T-helper 22 cell (primary cell): ENCODE data around the gene MAP2K3.

Source experiments
- DNase-seq: peaks from one replicate; pipeline ENCODE4 v3.0.0-alpha.2; 2020; ENCODE audit warnings: low read depth

Gene MAP2K3

GRCh38 chr17:21351366-21352065, 67.0 kb downstream of the MAP2K3 start:
- DNase-seq: no peak

- DNase-seq: no peak
These were observed 67.9 kb downstream of the MAP2K3 start for GRCh38 chr17:21352221-21352980.

DNA sequence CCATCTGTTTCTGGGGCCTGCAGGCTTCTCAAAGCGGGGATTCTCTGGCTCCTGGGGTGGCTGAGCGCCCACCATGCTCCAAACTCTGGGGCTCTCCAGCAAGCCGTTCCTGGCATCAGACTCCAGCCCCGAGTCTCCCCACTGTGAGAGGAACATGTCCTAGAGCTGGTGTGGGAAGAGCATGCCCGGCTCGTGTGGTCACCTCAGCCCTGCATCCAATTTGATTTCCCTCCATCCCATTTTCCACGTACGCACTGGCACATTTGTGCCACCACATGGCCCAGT, 68.4 kb downstream of the MAP2K3 start:
- no peak for DNase-seq

- no peak for DNase-seq
These were observed 69.0 kb downstream of the MAP2K3 start for GRCh38 chr17:21353326-21354010.

GRCh38 chr17:21354796-21355385, 70.4 kb downstream of the MAP2K3 start:
- no peak for DNase-seq

GRCh38 chr17:21355586-21355985, 71.1 kb downstream of the MAP2K3 start:
- DNase-seq: no peak

DNA sequence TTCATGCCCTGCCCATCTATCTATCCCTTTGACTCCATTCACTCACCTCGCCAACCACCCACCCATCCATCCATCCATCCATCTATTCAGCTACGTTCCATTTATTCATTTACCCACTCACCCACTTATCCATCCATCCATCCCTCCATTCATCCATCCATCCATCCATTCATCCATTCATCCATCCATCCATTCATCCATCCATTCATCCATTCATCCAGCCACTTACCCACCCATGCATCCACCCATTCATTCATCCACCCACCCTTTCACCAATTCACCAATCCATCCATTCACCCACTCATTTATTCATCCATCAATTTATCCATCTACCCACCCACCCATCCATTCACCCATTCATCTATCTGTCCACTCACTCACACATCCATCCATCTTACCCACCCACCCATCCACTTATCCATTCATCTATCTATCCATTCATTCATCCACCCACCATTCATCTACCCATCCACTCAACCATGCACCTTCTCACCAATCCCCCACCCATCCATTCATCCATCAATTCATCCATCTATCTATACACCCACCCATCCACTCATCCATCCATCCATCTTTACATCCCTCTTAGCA, 72.1 kb downstream of the MAP2K3 start:
- DNase-seq: no peak

DNA sequence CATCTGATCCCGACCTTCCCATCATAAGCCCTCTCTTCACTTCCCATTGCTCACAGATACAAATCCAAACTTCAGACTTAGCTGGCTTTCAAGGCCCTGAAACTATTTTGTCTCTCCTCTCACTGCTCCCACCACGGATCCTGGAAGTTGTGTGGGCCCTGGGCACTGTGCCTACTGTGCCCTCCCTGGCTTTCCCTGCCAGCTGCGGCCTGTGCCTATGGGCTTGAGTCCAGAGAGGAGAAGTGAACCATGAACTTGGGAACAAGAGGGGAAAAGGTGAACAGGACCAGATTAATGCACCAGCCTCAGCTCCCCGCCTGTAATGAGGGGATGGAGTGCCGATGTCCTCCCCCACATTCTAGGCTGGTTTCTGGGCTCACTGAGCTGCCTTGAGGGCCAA, 72.8 kb downstream of the MAP2K3 start:
- no peak for DNase-seq

DNA sequence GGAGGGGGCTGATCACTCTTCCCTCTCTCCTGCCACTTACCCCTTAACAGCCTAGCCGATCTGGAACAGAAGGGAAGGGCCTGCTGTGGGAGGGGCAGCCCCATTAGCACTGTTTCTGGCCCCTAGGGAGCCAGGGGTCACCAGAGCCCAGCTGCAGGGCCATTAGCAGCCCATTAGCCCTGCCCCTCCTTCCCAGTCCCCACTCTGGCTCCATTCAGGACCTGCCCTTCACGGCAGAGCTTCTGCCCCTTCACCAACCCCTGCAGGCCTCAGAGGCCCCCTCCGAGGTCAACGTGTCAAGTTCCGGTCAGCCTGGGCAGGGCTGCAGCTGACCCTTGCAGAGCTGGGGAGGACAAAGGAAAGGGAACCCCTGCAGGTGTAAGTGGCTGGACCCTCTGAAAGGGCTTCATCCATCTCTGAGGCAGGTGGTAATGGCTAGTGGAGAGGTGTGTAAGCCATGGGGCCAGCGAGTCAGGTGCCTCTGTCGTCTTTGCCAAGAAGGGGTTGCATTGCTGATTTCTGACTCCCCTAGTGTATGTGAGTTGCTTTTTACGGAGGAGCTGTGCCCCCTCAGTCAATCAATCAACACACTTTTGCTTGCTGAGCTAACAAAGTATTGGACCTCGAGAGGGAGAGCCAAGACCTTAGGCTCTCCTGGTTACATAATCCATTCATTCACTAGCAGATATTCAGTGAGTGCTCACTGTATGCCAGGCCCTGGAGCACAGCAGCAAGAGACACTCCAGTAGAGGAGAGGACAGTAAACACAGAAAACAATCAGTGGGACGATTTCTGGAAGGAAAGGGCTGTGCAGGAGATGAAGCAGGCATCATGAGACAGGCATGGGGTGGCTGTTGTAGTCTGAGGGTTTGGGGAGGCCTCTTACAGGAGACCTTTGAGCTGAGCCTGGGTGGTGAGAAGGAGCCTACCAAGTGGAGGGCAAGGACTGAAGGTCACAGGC, 73.5 kb downstream of the MAP2K3 start:
- no peak for DNase-seq

GRCh38 chr17:21358682-21359482, 74.4 kb downstream of the MAP2K3 start:
- DNase-seq: no peak

- no peak for DNase-seq
These were observed 75.0 kb downstream of the MAP2K3 start for GRCh38 chr17:21359483-21359840.

GRCh38 chr17:21360048-21360447, 75.5 kb downstream of the MAP2K3 start:
- no peak for DNase-seq

- DNase-seq: no peak
These were observed 76.7 kb downstream of the MAP2K3 start for GRCh38 chr17:21361020-21361809.

DNA sequence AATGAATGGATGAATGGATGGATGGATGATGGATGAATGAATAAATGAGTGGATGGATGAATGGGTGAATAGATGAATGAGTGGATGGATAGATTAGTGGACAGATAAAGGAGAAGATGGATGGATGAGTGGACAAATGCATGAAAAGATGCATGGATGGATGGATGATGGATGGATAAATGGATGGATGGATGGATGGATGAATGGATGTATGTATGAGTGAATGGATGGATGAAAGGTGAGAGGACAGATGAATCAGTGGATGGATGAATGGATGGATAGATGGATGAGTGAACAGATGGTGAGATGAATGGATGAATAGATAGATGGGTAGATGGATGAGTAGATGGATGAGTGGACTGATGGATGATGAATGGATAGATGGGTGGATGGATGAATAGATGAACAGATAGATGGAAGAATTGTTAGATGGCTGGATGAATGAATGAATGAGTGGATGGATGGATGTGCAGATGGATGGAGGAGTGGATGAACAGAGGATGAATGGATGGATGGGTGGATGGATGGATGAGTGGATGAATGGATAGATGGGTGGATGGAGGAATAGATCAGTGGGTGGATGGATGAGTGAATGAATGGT, 77.9 kb downstream of the MAP2K3 start:
- no peak for DNase-seq

GRCh38 chr17:21363776-21364642, 79.5 kb downstream of the MAP2K3 start:
- DNase-seq: no peak
